Bronchial epithelial cell (primary cell): ENCODE measurements around the gene CHD9. TPM values are rescaled to one million over a fixed set of nuclear protein-coding genes. Genes with fewer than 3 reads are reported as not detected.

Experiments used
- DNase-seq: peaks from one replicate; pipeline ENCODE4 v3.0.0-alpha.2; 2010; ENCODE audit warnings: low read depth
- FAIRE-seq: peaks from 2 replicates; lab custom pipeline; 2011; peaks lifted over from hg19 to GRCh38; lab: Jason Lieb, UNC
- H3K27me3 ChIP-seq: 2 replicates; pipeline ENCODE4 v1.5.1; 2011; ENCODE audit warnings: low read length; ENCODE audit not compliant: control insufficient read depth, insufficient read depth
- H3K36me3 ChIP-seq: 2 replicates; pipeline ENCODE4 v1.5.1; 2011; ENCODE audit warnings: low read length; ENCODE audit not compliant: control insufficient read depth, insufficient read depth
- H3K4me3 ChIP-seq: 2 replicates; pipeline ENCODE4 v1.5.1; 2011; ENCODE audit warnings: mild to moderate bottlenecking, low read depth, low read length, control low read depth
- total RNA-seq: library from RNA; depleted of rRNA; stranded (reverse); fragments of >200 nt; gene quantifications from 2 replicates; pipeline ENCODE4 v1.2.1, GENCODE V29; 2014
- TF ChIP-seq, protein P1 (sequence below): IDR thresholded peaks from 2 replicates; pipeline ENCODE4 v1.5.1; 2011; ENCODE audit warnings: mild to moderate bottlenecking, moderate library complexity, low read length, control low read depth, inconsistent platforms; ENCODE audit not compliant: insufficient read depth, severe bottlenecking

Gene CHD9
- total RNA-seq, 1 donor from 2014 or later, result 35.3 TPM

DNA sequence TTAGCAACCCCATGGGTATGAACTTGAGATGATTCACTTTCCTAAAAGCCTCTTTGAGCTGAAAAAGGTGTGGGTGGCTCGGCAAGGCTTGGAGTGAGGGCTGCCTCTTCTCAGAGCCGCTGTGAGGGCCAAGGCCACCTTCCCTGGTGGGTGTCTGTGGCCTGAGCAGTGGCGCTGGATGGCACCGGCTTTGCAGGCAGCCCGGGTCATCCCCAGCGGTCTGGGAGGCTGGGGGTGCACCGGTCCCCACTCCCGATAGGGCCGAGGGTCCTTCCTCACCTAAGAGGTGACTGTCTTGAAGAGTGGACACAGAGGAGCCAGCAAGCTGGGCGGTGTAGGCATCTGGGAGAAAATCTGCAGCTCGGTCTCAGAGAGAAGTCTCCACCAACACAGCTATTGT, 300.3 kb downstream of the CHD9 start:
- H3K4me3 ChIP-seq, result no peak overlapping the region
- no peaks in the 10 kb centered on the region for H3K36me3 ChIP-seq
- DNase-seq (no peak), FAIRE-seq (no peak)
- H3K27me3 ChIP-seq, result peaks cover 2% of the 10 kb centered on the region
- TF ChIP-seq, protein P1, sequence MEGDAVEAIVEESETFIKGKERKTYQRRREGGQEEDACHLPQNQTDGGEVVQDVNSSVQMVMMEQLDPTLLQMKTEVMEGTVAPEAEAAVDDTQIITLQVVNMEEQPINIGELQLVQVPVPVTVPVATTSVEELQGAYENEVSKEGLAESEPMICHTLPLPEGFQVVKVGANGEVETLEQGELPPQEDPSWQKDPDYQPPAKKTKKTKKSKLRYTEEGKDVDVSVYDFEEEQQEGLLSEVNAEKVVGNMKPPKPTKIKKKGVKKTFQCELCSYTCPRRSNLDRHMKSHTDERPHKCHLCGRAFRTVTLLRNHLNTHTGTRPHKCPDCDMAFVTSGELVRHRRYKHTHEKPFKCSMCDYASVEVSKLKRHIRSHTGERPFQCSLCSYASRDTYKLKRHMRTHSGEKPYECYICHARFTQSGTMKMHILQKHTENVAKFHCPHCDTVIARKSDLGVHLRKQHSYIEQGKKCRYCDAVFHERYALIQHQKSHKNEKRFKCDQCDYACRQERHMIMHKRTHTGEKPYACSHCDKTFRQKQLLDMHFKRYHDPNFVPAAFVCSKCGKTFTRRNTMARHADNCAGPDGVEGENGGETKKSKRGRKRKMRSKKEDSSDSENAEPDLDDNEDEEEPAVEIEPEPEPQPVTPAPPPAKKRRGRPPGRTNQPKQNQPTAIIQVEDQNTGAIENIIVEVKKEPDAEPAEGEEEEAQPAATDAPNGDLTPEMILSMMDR, result no peak

DNA sequence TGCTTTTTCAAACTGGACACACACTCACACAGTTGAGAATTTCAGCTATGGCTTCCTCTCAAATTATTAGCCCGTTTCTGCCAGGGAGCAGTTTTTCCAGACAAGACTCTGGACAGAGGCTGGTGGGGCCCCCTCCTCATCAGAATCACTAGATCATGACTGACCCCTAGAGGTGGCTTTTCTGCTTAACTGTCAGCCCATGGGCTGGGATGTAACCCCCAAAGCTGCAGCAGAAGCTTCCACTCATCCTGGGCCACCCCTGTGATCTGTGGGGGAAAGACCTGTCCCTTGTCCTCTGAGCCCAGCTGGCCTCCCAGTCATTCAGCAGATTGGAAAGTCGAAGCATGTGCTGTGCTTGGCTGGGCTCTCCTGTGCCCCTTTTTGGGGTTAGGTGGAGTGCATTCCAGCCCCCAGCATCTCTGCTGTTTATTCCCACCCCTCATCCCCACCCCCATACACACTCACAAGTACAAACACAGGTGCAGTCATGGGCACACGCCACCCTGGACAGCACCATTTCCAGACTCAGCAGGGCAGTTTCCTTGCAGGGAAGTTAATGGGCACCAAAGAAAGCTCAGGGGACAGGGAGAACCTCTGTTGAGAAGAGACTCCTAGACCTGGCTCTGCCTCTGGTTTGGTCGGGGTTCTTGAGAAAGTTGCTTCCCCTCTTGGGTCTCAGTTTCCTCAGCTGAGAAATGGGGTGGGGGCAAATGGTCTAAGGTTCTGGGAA, 301.9 kb downstream of the CHD9 start:
- no peak for FAIRE-seq
- TF ChIP-seq, protein P1, result no peak
- Histone ChIP-seq H3K4me3 (no peak overlapping the region), H3K27me3 (peaks cover 2% of the 10 kb centered on the region), H3K36me3 (no peaks in the 10 kb centered on the region)
- no peak for DNase-seq

DNA sequence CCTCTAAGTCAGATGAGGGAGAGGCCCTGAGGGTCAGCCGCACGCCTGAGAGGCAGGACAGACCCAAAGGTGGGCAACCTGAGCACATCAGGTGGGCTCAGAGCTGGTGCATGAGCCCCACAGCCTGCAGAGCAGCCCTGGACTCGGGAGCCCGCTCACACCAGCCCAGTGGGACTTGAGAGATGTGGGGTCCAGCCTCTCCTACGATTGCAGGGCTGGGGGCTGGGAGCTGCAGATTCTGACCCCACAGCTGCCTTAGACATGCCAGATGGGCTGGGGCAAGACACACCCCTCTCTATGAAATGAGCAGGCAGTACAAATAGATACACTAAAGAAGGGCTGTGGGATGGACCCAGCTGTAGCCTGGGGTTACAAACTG, 302.4 kb downstream of the CHD9 start:
- H3K36me3 ChIP-seq, result no peaks in the 10 kb centered on the region
- DNase-seq (no peak), FAIRE-seq (no peak)
- TF ChIP-seq, protein P1, result no peak
- H3K4me3 ChIP-seq, result no peak overlapping the region
- peaks cover 2% of the 10 kb centered on the region for H3K27me3 ChIP-seq

- Histone ChIP-seq H3K36me3 (no peaks in the 10 kb centered on the region), H3K4me3 (no peak overlapping the region), H3K27me3 (peaks cover 2% of the 10 kb centered on the region)
- FAIRE-seq (no peak), DNase-seq (no peak)
- TF ChIP-seq, protein P1, result no peak
These were observed 303.2 kb downstream of the CHD9 start for GRCh38 chr16:53357955-53358354.

DNA sequence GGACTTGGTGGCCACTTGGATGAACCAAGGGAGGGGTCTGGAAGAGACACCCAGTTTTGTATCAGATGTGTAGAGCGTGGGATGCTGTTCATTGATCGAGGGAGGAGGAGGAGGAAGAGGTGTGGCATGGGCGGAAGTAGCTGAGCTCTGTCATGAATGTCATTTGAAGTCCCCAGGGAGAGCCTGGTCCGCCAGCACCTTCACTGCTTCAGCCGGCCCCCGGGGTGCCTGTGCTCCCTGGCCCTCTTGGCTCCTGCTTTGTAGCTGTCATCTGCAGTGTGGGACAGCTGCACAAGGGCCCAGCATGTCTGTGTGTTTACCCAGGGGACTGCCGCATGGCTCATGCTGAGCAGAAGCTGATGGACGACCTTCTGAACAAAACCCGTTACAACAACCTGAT, 304.1 kb downstream of the CHD9 start:
- Histone ChIP-seq H3K4me3 (no peak overlapping the region), H3K27me3 (peaks cover 2% of the 10 kb centered on the region)

More for the DNA sequence above, 304.1 kb downstream of the CHD9 start:
- no peak for FAIRE-seq
- DNase-seq, result no peak
- TF ChIP-seq, protein P1, result no peak
- no peaks in the 10 kb centered on the region for H3K36me3 ChIP-seq
